Large intestine (tissue), 12 donors: Measurements from ENCODE around the gene ATOSB. TPM values are rescaled to one million over a fixed set of nuclear protein-coding genes. Genes with fewer than 3 reads are reported as not detected.
"Not testable (repeated sequence)": the region's sequence is repeated elsewhere in the genome, so short reads cannot be mapped to it uniquely, and the experiment has no call there.

Source experiments
- DNase-seq, 2 donors: peaks; one replicate each; pipeline versions ENCODE4 v3.0.0 to v3.0.0-alpha.2; 2013
- H3K27ac ChIP-seq: one replicate; pipeline ENCODE4 v1.5.1; 2013; ENCODE audit warnings: low read length
- H3K27me3 ChIP-seq: 2 replicates; pipeline ENCODE4 v1.6.1; 2013; ENCODE audit warnings: low read length; ENCODE audit not compliant: control insufficient read depth, insufficient read depth
- H3K36me3 ChIP-seq: 2 replicates; pipeline ENCODE4 v1.6.1; 2013; ENCODE audit warnings: low read length; ENCODE audit not compliant: control insufficient read depth, insufficient read depth
- H3K4me1 ChIP-seq: one replicate; pipeline ENCODE4 v1.6.1; 2013; ENCODE audit warnings: low read length; ENCODE audit not compliant: control insufficient read depth, insufficient read depth
- H3K4me3 ChIP-seq: one replicate; pipeline ENCODE4 v1.5.1; 2013; ENCODE audit warnings: low read length
- H3K9me3 ChIP-seq: one replicate; pipeline ENCODE4 v1.6.1; 2013; ENCODE audit warnings: mild to moderate bottlenecking, low read depth, low read length, moderate library complexity; ENCODE audit not compliant: control insufficient read depth
- WGBS: methylation state at CpG from one replicate; pipeline ENCODE4 v1.1.5; 2013; ENCODE audit warnings: low lambda C conversion rate; ENCODE audit not compliant: insufficient coverage; 5-methylcytosine and 5-hydroxymethylcytosine counted together
- long read RNA-seq, 11 donors: transcript quantifications; one replicate each; lab custom pipeline, GENCODE V29; 2026
- polyA plus RNA-seq: library from polyadenylated mRNA; unstranded; fragments of 120-200 nt; gene quantifications from one replicate; pipeline ENCODE4 v1.2.1, GENCODE V29; 2013

ATOSB gene, protein sequence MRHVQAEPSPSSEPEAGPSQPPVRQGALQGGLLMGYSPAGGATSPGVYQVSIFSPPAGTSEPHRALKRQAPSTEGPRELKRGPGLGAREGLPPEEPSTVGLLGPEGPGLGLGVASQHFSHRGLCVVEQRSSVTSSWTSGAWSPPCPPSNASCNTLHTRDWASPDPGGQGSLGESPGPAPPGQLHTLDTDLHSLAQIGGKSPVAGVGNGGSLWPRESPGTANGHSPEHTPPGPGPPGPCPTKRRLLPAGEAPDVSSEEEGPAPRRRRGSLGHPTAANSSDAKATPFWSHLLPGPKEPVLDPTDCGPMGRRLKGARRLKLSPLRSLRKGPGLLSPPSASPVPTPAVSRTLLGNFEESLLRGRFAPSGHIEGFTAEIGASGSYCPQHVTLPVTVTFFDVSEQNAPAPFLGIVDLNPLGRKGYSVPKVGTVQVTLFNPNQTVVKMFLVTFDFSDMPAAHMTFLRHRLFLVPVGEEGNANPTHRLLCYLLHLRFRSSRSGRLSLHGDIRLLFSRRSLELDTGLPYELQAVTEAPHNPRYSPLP
- 11.4 TPM for polyA plus RNA-seq
- long read RNA-seq, donor 1, partial matches to known transcripts = 0 of 1 reads
- long read RNA-seq, donor 1, other reads (novel, unspliced or antisense) = 0 of 1 reads
- long read RNA-seq, donor 2 = 0 reads
- long read RNA-seq, donor 3 = 0 reads
- long read RNA-seq, donor 4 = 0 reads
- long read RNA-seq, donor 5 = 0 reads
- long read RNA-seq, donor 6, partial matches to known transcripts = 0 of 1 reads
- long read RNA-seq, donor 6, other reads (novel, unspliced or antisense) = 0 of 1 reads
- long read RNA-seq, donor 7, partial matches to known transcripts = 0 of 1 reads
- long read RNA-seq, donor 7, other reads (novel, unspliced or antisense) = 0 of 1 reads
- long read RNA-seq, donor 8 = 0 reads
- long read RNA-seq, donor 9, full-length matches to known transcripts = 1 of 1 reads
- long read RNA-seq, donor 9, partial matches to known transcripts = 0 of 1 reads
- long read RNA-seq, donor 9, other reads (novel, unspliced or antisense) = 0 of 1 reads
- long read RNA-seq, donor 10 = 0 reads
- long read RNA-seq, donor 11 = 0 reads

GRCh38 chr9:35115680-35116538, at the start of gene ATOSB:
Gene ATOSB (minus strand): TSS chr9:35115862. CDS start chr9:35108274, 7,588 bp downstream.
- Histone ChIP-seq H3K36me3 (no peaks in the 10 kb centered on the region), H3K4me1 (peaks cover 25% of the 10 kb centered on the region), H3K27me3 (no peaks in the 10 kb centered on the region), H3K27ac (peak within 1 kb of the TSS; percentile 87), H3K4me3 (peak within 1 kb of the TSS; percentile 78), H3K9me3 (no peaks in the 10 kb centered on the region)
- 0% methylated on average over 2 of the region's 54 CpGs for WGBS
- peak; percentile 96 to 99 for DNase-seq

DNA sequence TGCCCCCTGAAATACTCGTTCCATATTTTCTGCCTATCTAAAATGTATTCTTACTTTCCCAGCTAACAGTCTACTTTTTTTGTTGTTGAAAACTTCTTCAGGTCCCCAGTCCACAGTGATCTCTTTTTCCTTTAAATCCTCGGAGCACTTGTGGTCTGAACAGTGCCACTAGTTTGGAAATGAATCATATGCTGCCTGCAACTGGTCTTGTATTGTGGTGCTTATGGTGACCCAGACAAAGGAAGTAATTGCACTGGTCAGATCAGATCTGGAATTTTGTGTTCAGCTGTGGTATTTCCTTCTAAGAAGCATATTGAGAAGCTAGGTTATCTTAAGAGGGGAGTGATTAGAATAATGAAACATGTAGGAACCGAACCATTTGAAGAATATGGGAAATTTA, 49.0 kb upstream of the ATOSB start:
- Histone ChIP-seq H3K4me3 (no peak overlapping the region), H3K4me1 (peaks cover 9% of the 10 kb centered on the region), H3K27me3 (no peaks in the 10 kb centered on the region), H3K27ac (no peak overlapping the region), H3K9me3 (no peaks in the 10 kb centered on the region), H3K36me3 (no peaks in the 10 kb centered on the region)
- peak in 1 of 2 donors; percentile 31 for DNase-seq
- 100% methylated on average over 1 of the region's 3 CpGs for WGBS

- H3K9me3 ChIP-seq = no peaks in the 10 kb centered on the region
- peaks cover 9% of the 10 kb centered on the region for H3K4me1 ChIP-seq
- 52% methylated on average over 2 of the region's 3 CpGs for WGBS
- no peaks in the 10 kb centered on the region for H3K36me3 ChIP-seq
- H3K27ac ChIP-seq = no peak overlapping the region
- no peaks in the 10 kb centered on the region for H3K27me3 ChIP-seq
- peak in 1 of 2 donors; percentile 22 for DNase-seq
- H3K4me3 ChIP-seq = no peak overlapping the region
These were observed 47.8 kb upstream of the ATOSB start for GRCh38 chr9:35163413-35163812.

- peak overlapping the region; percentile 98 for H3K27ac ChIP-seq
- H3K4me3 ChIP-seq = peak overlapping the region; percentile 92
- DNase-seq = peak in 1 of 2 donors; percentile 48
- WGBS = no CpG with 5 or more reads among the region's 11 CpGs
- no peaks in the 10 kb centered on the region for H3K9me3 ChIP-seq
- H3K27me3 ChIP-seq = no peaks in the 10 kb centered on the region
- H3K36me3 ChIP-seq = no peaks in the 10 kb centered on the region
- H3K4me1 ChIP-seq = peaks cover 9% of the 10 kb centered on the region
These were observed 47.1 kb upstream of the ATOSB start for GRCh38 chr9:35162605-35163315.

GRCh38 chr9:35161713-35162604, 46.3 kb upstream of the ATOSB start, which contains the start of gene UNC13B:
Gene UNC13B (plus strand): TSS chr9:35162009. CDS start chr9:35162284, 275 bp downstream.
- peak; percentile 93 to 97 for DNase-seq

DNA sequence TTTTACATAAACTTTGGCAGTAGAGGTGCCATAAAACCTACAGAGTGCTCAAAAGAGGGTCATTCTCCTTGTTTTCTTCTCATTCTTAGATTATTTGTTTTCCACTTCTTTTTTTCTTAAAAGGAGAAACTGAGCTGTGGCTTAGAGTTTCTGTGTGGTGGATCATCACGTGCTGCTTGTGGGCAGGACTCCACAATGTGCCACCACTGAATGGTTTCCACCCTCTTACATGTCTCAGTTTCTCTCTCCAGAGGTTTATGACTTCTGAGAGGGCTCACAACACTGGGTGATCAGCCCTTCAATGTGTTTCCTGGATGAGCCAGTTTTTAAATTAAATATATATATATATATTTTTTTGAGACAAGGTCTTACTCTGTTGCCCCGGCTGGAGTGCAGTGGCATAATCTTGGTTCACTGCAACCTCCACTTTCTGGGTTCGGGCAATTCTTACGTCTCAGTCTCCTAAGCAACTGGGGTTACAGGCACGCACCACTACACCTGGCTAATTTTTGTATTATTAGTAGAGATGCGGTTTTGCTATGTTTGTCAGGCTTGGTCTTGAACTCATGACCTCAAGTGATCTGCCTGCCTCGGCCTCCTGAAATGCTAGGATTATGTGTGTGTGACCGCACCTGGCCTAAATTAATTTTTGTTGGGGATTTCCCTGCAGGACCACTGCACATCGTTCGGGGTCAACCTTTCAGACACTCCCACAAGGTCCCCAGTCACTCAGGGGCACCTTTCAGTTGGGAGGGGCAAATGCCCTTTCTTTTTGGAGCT, 43.0 kb upstream of the ATOSB start:
- no peak overlapping the region for H3K27ac ChIP-seq
- WGBS = no CpG with 5 or more reads among the region's 10 CpGs
- no peaks in the 10 kb centered on the region for H3K9me3 ChIP-seq
- no peak overlapping the region for H3K4me3 ChIP-seq
- H3K4me1 ChIP-seq = peaks cover 6% of the 10 kb centered on the region
- no peaks in the 10 kb centered on the region for H3K36me3 ChIP-seq
- no peaks in the 10 kb centered on the region for H3K27me3 ChIP-seq
- DNase-seq = no peak

More at GRCh38 chr9:35161713-35162604, 46.3 kb upstream of the ATOSB start, which contains the start of gene UNC13B:
- WGBS = 0% methylated on average over 2 of the region's 70 CpGs
- Histone ChIP-seq H3K27ac (peak within 1 kb of the TSS; percentile 98), H3K36me3 (no peaks in the 10 kb centered on the region), H3K9me3 (no peaks in the 10 kb centered on the region), H3K4me1 (peaks cover 9% of the 10 kb centered on the region), H3K27me3 (no peaks in the 10 kb centered on the region), H3K4me3 (peak within 1 kb of the TSS; percentile 92)

- not testable (repeated sequence) for DNase-seq, H3K36me3 ChIP-seq, H3K27ac ChIP-seq, H3K9me3 ChIP-seq, H3K4me1 ChIP-seq, H3K4me3 ChIP-seq, H3K27me3 ChIP-seq
- 58% methylated on average over 2 of the region's 6 CpGs for WGBS
These were observed 42.2 kb upstream of the ATOSB start for GRCh38 chr9:35157836-35158235.

DNA sequence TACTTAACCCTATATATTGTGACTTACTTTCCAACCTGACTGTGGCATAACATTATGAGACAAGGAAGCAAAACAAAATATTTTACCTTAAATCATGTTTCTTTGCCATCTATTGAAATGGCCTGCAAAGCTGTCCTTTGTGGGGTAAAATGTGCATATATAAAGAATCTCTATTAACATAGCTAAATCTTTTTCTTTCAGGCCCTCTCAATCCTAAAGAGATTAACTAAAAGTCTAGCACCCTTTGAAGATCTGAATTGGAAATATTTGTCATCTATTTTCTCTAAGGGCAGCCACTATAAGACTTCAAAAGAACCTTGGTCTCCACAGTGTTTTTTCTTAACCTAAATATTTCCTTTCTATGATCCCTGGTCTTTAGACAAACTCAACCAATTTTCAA, 41.1 kb upstream of the ATOSB start:
- Histone ChIP-seq H3K4me1 (no peaks in the 10 kb centered on the region), H3K9me3 (no peaks in the 10 kb centered on the region), H3K4me3 (no peak overlapping the region), H3K27me3 (no peaks in the 10 kb centered on the region), H3K27ac (no peak overlapping the region), H3K36me3 (no peaks in the 10 kb centered on the region)
- no peak for DNase-seq
